Body of pancreas (tissue), 4 donors: ENCODE measurements around the gene CRYZL1. TPM values are rescaled to one million over a fixed set of nuclear protein-coding genes. Genes with fewer than 3 reads are reported as not detected.
"Not testable (repeated sequence)": the region's sequence is repeated elsewhere in the genome, so short reads cannot be mapped to it uniquely, and the experiment has no call there.

ENCODE experiments used
- ATAC-seq: fragments of 150-250 bp; one replicate; pipeline ENCODE4 v1.9.1; 2016
- DNase-seq, 4 donors: peaks; one replicate each; pipeline ENCODE4 v3.0.0-alpha.2; 2019
- H3K27ac ChIP-seq, 4 donors: fragments of 200-600 bp; sonication (generic); 1 replicate in 3 of 4; 2 replicates in 1 of 4; pipeline versions ENCODE4 v1.5.1 to v1.6.1; 2016 to 2019; ENCODE audit warnings: mild to moderate bottlenecking in 1 of 4, mixed read lengths in 1 of 4, moderate library complexity in 1 of 4
- H3K27me3 ChIP-seq, 2 donors: fragments of 200-600 bp; sonication (generic); one replicate each; pipeline ENCODE4 v1.6.0; 2016; ENCODE audit warnings: mild to moderate bottlenecking in 1 of 2
- H3K36me3 ChIP-seq, 2 donors: fragments of 200-600 bp; sonication (generic); replicated peaks in 1 of 2; 2 replicates each; pipeline ENCODE4 v1.5.1; 2016; ENCODE audit warnings: low read depth in 2 of 2; ENCODE audit not compliant: insufficient read depth in 1 of 2
- H3K4me1 ChIP-seq: fragments of 200-600 bp; sonication (generic); one replicate; pipeline ENCODE4 v1.6.0; 2016
- H3K4me3 ChIP-seq, 2 donors: fragments of 200-600 bp; sonication (generic); 1 replicate in 1 of 2; 2 replicates in 1 of 2; pipeline ENCODE4 v1.5.1; 2016 to 2019
- H3K9me3 ChIP-seq, 3 donors: fragments of 200-600 bp; sonication (generic); 1 replicate in 2 of 3; 2 replicates in 1 of 3; pipeline ENCODE4 v1.5.1; 2016
- CTCF ChIP-seq, 7 experiments: fragments of 450-650 bp in 4 of 7; fragments of 200-600 bp in 3 of 7; sonication (generic) in 3 of 7; IDR thresholded peaks; one replicate each; pipeline ENCODE4 v1.5.1; 2016 to 2019; ENCODE audit warnings: antibody characterized with exemption in 7 of 7
- POLR2A ChIP-seq, 3 donors: fragments of 450-650 bp; IDR thresholded peaks; one replicate each; pipeline ENCODE4 v1.6.1; 2016; ENCODE audit warnings: antibody characterized with exemption in 3 of 3, mild to moderate bottlenecking in 2 of 3
- WGBS, 2 donors: methylation state at CpG; one replicate each; pipeline ENCODE4 v1.1.5; 2017; 5-methylcytosine and 5-hydroxymethylcytosine counted together
- intact Hi-C: fragments of 100-400 bp; cut with DNase I; formaldehyde crosslinking; loops from one replicate; pipeline ENCODE4 v1.15.1; 2023
- total RNA-seq, 2 donors: library from RNA; depleted of rRNA; stranded (reverse); fragments of >200 nt; gene quantifications; one replicate each; pipeline ENCODE4 v1.1.0, GENCODE V29; 2016

CRYZL1 gene
- total RNA-seq, 2 donors from 2014 or later = 22.3 to 31.6 TPM

DNA sequence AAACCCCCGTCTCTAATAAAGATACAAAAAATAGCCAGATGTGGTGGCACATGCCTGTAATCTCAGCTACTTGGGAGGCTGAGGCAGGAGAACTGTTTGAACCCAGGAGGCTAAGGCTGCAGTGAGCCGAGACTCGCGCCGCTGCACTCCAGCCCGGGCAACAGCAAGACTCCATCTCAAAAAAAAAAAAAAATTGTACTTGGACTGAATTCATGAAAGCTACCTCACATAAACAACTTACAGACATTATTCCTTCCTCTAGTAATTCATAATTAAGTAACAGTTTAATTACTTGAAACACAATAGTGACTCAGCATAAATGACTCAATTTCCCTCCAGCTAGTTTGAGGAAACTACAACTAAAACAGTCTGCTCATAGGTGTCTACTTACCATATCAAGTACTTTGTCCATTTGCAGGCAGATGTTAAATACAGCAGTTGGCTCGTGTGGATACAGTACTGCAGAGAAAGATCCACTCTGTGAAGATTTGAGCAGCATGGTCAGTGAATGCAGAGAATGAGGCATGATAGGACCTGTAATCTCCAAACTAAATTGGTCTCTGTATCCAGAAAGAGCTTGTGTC, 62.5 kb downstream of the CRYZL1 start:
- ATAC-seq = no peak
- intact Hi-C loops = no loop called here
- Histone ChIP-seq H3K4me3 (no peak overlapping the region), H3K9me3 (no peaks in the 10 kb centered on the region), H3K4me1 (no peaks in the 10 kb centered on the region), H3K27ac (no peak overlapping the region), H3K27me3 (no peaks in the 10 kb centered on the region), H3K36me3 (peaks cover 8 to 10% of the 10 kb centered on the region in 2 donors)
- TF ChIP-seq CTCF (IDR thresholded peaks at IDR 0.05) = no peak
- TF ChIP-seq POLR2A (IDR thresholded peaks at IDR 0.05) = no peak
- DNase-seq = no peak
- WGBS, 2 donors = 88% methylated on average over 7 of the region's 7 CpGs

- 89 to 93% methylated on average over 2 of the region's 2 CpGs for WGBS, 2 donors
- Histone ChIP-seq H3K4me1 (no peaks in the 10 kb centered on the region), H3K9me3 (no peaks in the 10 kb centered on the region), H3K27me3 (no peaks in the 10 kb centered on the region), H3K4me3 (no peak overlapping the region), H3K36me3 (peaks cover 8 to 10% of the 10 kb centered on the region in 2 donors), H3K27ac (no peak overlapping the region)
- intact Hi-C loops = no loop called here
- TF ChIP-seq CTCF (IDR thresholded peaks at IDR 0.05) (no peak), POLR2A (IDR thresholded peaks at IDR 0.05) (no peak)
- DNase-seq (no peak), ATAC-seq (no peak)
These were observed 63.3 kb downstream of the CRYZL1 start for GRCh38 chr21:33578214-33578613.

- H3K27me3 ChIP-seq, H3K9me3 ChIP-seq, H3K36me3 ChIP-seq, intact Hi-C loops, H3K4me1 ChIP-seq, H3K27ac ChIP-seq, H3K4me3 ChIP-seq, DNase-seq: not testable (repeated sequence)
- WGBS, 2 donors = 9 to 30% methylated on average over 2 of the region's 2 CpGs
- peak; percentile 58 for ATAC-seq
These were observed 64.8 kb downstream of the CRYZL1 start for GRCh38 chr21:33576741-33577141.

DNA sequence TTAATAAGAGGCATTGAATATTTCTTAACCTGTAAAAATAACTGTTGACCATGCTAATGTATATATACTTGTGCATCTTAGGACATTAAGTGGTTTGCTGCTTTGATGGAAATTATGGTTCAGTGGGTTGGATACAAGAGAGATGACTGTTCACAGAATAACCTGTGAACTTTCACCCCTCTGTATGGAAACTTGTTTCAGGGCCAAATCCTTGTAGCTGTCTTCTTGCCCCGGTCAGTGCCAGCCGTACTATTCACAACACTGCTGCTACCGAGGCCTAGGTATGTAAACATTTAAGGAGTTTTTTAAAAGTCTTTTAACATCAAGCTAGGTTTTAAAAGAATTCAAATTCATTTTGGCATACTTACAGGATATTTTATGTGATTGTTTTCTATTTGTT, 69.2 kb downstream of the CRYZL1 start:
- 27 to 42% methylated on average over 3 of the region's 3 CpGs for WGBS, 2 donors
- Histone ChIP-seq H3K9me3 (no peaks in the 10 kb centered on the region), H3K27ac (peak overlapping the region in 1 of 4 donors; percentile 4), H3K4me1 (no peaks in the 10 kb centered on the region), H3K4me3 (no peak overlapping the region), H3K36me3 (peaks cover 9 to 17% of the 10 kb centered on the region in 2 donors), H3K27me3 (no peaks in the 10 kb centered on the region)
- DNase-seq = no peak
- TF ChIP-seq CTCF (IDR thresholded peaks at IDR 0.05) = no peak
- no peak for TF ChIP-seq POLR2A (IDR thresholded peaks at IDR 0.05)
- intact Hi-C loops = no loop called here
- no peak for ATAC-seq

DNA sequence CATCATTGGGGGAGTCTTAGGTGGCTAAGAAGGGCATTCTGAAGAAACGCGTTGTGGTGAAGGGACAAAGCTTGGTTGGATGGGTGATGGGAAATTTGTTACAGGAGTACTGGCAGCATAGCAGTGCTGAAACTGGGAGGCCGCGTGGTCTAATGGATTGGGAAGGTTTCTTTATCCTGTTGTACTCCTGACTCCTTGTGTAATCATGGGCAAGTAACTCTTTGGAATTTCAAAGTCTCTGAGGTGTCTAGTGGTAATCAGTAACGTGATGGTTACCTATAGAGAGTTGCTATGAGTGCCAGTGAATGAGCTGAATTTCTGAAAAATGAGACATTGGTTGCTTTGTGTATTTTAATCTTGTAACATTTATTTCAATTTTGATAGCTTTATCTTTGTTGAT, 71.5 kb downstream of the CRYZL1 start:
- Histone ChIP-seq H3K9me3 (no peaks in the 10 kb centered on the region), H3K4me3 (no peak overlapping the region), H3K27ac (no peak overlapping the region), H3K4me1 (no peaks in the 10 kb centered on the region), H3K36me3 (peaks cover 5 to 12% of the 10 kb centered on the region in 2 donors), H3K27me3 (no peaks in the 10 kb centered on the region)
- ATAC-seq = no peak
- 79 to 85% methylated on average over 5 of the region's 5 CpGs for WGBS, 2 donors
- no peak for DNase-seq
- intact Hi-C loops = no loop called here
- no peak for TF ChIP-seq CTCF (IDR thresholded peaks at IDR 0.05)
- TF ChIP-seq POLR2A (IDR thresholded peaks at IDR 0.05) = no peak
